IPS-18a (cell line): ENCODE data around the gene CRIP2.

Experiments
- H3K27ac ChIP-seq: one replicate; pipeline ENCODE4 v1.5.1; 2013; ENCODE audit warnings: low read length
- H3K27me3 ChIP-seq: one replicate; pipeline ENCODE4 v1.6.1; 2013; ENCODE audit warnings: mild to moderate bottlenecking, low read length; ENCODE audit not compliant: control insufficient read depth, insufficient read depth
- H3K36me3 ChIP-seq: one replicate; pipeline ENCODE4 v1.6.1; 2013; ENCODE audit warnings: low read depth, low read length; ENCODE audit not compliant: control insufficient read depth
- H3K4me1 ChIP-seq: one replicate; pipeline ENCODE4 v1.6.1; 2013; ENCODE audit warnings: low read depth, low read length; ENCODE audit not compliant: control insufficient read depth
- H3K4me3 ChIP-seq: one replicate; pipeline ENCODE4 v1.5.1; 2013; ENCODE audit warnings: low read length
- H3K9ac ChIP-seq: one replicate; pipeline ENCODE4 v1.6.1; 2013; ENCODE audit warnings: mild to moderate bottlenecking, low read length, moderate library complexity
- H3K9me3 ChIP-seq: one replicate; pipeline ENCODE4 v1.6.1; 2013; ENCODE audit warnings: low read depth, low read length; ENCODE audit not compliant: control insufficient read depth

The CRIP2 gene

GRCh38 chr14:105487449-105487985 is 12.9 kb downstream of the CRIP2 start:
- Histone ChIP-seq H3K9me3 (no peaks in the 10 kb centered on the region), H3K4me3 (peak overlapping the region; percentile 27), H3K9ac (no peak overlapping the region), H3K27ac (no peak overlapping the region), H3K4me1 (peaks cover 4% of the 10 kb centered on the region), H3K27me3 (peaks cover 66% of the 10 kb centered on the region), H3K36me3 (no peaks in the 10 kb centered on the region)

DNA sequence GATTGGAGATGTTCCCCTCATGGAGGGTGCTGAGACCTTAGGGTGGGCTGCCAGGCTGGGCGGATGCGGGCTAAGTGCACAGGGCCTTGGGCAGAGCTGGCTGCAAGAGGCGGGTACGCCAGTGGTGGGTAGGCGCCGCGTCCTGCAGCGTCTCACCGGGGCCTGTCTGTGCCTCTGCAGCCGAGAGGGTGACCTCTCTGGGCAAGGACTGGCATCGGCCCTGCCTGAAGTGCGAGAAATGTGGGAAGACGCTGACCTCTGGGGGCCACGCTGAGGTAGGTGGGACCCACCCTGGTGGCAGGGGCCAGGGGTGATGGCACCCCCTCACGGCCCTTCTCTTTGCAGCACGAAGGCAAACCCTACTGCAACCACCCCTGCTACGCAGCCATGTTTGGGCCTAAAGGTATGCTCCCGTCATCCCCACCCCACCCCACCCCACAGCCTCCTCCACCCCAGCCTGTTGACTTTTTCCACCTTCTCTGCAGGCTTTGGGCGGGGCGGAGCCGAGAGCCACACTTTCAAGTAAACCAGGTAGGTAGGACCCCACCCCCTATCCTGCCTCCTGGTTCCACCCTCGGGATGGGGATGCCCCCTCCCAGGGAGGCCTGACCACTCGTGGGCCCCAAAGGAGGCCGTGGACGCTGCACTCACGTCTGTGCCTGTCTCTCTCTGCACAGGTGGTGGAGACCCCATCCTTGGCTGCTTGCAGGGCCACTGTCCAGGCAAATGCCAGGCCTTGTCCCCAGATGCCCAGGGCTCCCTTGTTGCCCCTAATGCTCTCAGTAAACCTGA is 13.6 kb downstream of the CRIP2 start:
- no peak overlapping the region for H3K27ac ChIP-seq
- no peak overlapping the region for H3K9ac ChIP-seq
- H3K9me3 ChIP-seq = no peaks in the 10 kb centered on the region
- peaks cover 60% of the 10 kb centered on the region for H3K27me3 ChIP-seq
- no peaks in the 10 kb centered on the region for H3K36me3 ChIP-seq
- no peak overlapping the region for H3K4me3 ChIP-seq
- peaks cover 4% of the 10 kb centered on the region for H3K4me1 ChIP-seq

DNA sequence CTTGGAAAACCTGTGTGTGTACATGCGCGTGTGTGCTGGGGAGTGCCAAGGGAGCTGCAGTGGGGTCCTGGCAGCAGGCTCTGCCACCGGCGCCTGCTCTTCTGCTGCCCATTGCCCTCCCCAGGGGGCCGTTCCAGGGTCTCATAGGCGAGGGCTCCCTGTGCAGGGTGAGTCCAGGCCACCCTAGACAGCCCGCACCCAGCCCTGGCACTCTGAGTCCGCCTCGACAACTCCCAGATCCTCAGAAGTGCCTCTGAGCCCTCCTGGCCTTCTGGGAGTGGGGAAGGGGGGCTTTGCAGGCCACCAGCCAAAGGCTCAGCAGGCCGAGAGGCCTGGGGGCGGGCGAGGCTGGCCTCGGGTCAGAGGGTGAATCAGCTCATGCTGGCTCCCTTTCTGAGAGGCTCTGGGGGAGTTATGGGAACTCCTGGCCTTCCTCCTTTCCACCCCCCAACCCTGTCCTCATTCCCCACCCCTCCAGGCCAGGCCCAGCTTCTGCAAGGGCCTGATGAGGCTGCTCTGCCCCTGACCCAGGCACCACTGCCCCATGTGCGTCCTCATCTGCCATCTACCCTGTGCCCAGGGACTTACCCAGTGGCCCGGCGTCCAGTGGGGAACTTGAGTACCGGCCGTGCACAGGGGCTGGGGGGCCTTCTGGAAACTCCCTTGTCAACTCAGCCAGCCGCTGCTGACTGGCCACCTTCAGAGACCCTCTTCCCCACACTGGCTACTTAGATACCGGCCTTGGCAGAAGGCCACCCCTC is 14.3 kb downstream of the CRIP2 start:
- Histone ChIP-seq H3K4me3 (no peak overlapping the region), H3K9me3 (no peaks in the 10 kb centered on the region), H3K27ac (no peak overlapping the region), H3K9ac (no peak overlapping the region), H3K27me3 (peaks cover 56% of the 10 kb centered on the region), H3K4me1 (peaks cover 4% of the 10 kb centered on the region), H3K36me3 (no peaks in the 10 kb centered on the region)

- peak overlapping the region; percentile 51 for H3K4me3 ChIP-seq
- H3K9ac ChIP-seq = no peak overlapping the region
- peaks cover 50% of the 10 kb centered on the region for H3K27me3 ChIP-seq
- H3K9me3 ChIP-seq = no peaks in the 10 kb centered on the region
- H3K36me3 ChIP-seq = no peaks in the 10 kb centered on the region
- no peak overlapping the region for H3K27ac ChIP-seq
- peaks cover 4% of the 10 kb centered on the region for H3K4me1 ChIP-seq
Observed at GRCh38 chr14:105489542-105490266, 15.1 kb downstream of the CRIP2 start.

DNA sequence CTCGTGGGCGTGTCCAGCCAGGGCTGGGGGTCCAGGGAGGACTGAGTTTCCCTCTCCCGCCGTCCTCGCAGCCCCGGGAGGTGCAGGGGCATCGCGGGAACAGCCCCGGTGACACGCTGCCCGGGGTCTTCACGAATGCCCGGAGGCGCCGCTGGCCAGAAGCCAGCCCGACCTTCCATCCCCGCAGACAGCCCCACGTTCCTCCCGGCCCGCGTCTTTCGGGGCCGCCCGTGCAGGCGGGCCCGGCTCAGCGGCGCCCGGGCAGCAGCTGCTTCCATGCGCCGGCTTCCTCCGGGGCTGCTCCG is 15.6 kb downstream of the CRIP2 start:
- Histone ChIP-seq H3K4me1 (peaks cover 4% of the 10 kb centered on the region), H3K9me3 (no peaks in the 10 kb centered on the region), H3K9ac (peak overlapping the region; percentile 38), H3K4me3 (peak overlapping the region; percentile 51), H3K27ac (no peak overlapping the region), H3K36me3 (no peaks in the 10 kb centered on the region), H3K27me3 (peaks cover 44% of the 10 kb centered on the region)

- H3K4me1 ChIP-seq = peaks cover 4% of the 10 kb centered on the region
- peaks cover 39% of the 10 kb centered on the region for H3K27me3 ChIP-seq
- peak within 1 kb of the TSS; percentile 53 for H3K27ac ChIP-seq
Observed at GRCh38 chr14:105490572-105491365, 16.1 kb downstream of the CRIP2 start, which contains the start of gene TEDC1. TSS of gene TEDC1 (plus strand) at chr14:105491246. CDS start at chr14:105491376, 130 bp downstream.

GRCh38 chr14:105491366-105491973 is 16.8 kb downstream of the CRIP2 start:
- no peaks in the 10 kb centered on the region for H3K36me3 ChIP-seq
- peak overlapping the region; percentile 74 for H3K9ac ChIP-seq
- peak overlapping the region; percentile 53 for H3K27ac ChIP-seq
- peak overlapping the region; percentile 76 for H3K4me3 ChIP-seq
- peaks cover 4% of the 10 kb centered on the region for H3K4me1 ChIP-seq
- H3K27me3 ChIP-seq = peaks cover 32% of the 10 kb centered on the region
- H3K9me3 ChIP-seq = no peaks in the 10 kb centered on the region

More at GRCh38 chr14:105490572-105491365, 16.1 kb downstream of the CRIP2 start, which contains the start of gene TEDC1:
- Histone ChIP-seq H3K4me3 (peak within 1 kb of the TSS; percentile 76), H3K9ac (peak within 1 kb of the TSS; percentile 74), H3K9me3 (no peaks in the 10 kb centered on the region), H3K36me3 (no peaks in the 10 kb centered on the region)

- no peaks in the 10 kb centered on the region for H3K36me3 ChIP-seq
- peaks cover 4% of the 10 kb centered on the region for H3K4me1 ChIP-seq
- no peaks in the 10 kb centered on the region for H3K9me3 ChIP-seq
- no peak overlapping the region for H3K9ac ChIP-seq
- no peak overlapping the region for H3K27ac ChIP-seq
- peaks cover 24% of the 10 kb centered on the region for H3K27me3 ChIP-seq
- peak overlapping the region; percentile 76 for H3K4me3 ChIP-seq
Observed at GRCh38 chr14:105492031-105492970, 17.7 kb downstream of the CRIP2 start.

DNA sequence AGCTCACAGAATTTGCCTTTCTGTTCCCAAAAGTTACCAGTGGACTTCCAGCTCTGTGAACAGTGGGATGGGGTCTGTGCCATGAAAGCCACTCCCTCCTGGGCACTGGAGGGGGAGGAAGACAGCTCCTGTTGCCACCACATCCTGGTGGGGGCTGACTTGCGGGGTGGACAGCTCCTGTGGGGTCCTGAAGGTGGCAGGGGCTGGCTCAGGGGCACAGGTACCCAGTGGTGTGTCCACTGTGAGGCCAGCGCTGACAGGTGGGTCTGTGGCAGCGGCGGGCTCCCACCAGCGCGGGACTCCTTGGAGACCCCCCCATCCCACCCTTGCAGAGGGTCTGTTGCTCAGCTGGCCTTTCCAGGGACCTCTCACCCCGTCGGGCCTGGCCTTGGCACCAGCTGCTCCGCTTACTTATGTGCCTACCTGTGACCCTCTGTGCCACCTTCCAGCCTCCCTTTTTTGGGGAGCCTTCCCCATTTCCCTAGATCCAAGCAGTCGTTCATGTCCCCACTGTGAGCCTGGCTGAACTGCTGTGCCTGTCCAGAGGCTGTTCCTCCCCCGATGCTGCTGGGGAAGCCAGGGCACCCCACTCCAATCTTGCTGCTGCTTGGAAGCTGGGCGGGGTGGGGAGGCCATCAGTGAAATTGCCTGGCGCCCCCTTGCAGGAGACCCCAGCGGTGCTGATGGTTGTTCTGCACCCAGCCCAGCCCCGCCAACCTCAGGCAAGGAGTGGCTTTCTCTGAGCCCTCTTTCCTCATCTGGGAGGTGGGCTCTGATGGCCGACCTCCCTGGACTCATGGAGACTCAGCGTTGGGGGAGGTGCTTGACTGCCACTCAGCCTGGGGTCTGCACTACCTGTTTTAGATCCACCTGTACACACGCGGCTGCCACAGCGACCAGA is 18.6 kb downstream of the CRIP2 start:
- no peak overlapping the region for H3K9ac ChIP-seq

More for the DNA sequence above, 18.6 kb downstream of the CRIP2 start:
- no peaks in the 10 kb centered on the region for H3K36me3 ChIP-seq
- H3K9me3 ChIP-seq = no peaks in the 10 kb centered on the region
- H3K4me3 ChIP-seq = no peak overlapping the region
- H3K27ac ChIP-seq = no peak overlapping the region
- peaks cover 14% of the 10 kb centered on the region for H3K27me3 ChIP-seq
- peaks cover 4% of the 10 kb centered on the region for H3K4me1 ChIP-seq
